ENCODE results near the gene INSYN2B.

- TF ChIP-seq, protein P1, sequence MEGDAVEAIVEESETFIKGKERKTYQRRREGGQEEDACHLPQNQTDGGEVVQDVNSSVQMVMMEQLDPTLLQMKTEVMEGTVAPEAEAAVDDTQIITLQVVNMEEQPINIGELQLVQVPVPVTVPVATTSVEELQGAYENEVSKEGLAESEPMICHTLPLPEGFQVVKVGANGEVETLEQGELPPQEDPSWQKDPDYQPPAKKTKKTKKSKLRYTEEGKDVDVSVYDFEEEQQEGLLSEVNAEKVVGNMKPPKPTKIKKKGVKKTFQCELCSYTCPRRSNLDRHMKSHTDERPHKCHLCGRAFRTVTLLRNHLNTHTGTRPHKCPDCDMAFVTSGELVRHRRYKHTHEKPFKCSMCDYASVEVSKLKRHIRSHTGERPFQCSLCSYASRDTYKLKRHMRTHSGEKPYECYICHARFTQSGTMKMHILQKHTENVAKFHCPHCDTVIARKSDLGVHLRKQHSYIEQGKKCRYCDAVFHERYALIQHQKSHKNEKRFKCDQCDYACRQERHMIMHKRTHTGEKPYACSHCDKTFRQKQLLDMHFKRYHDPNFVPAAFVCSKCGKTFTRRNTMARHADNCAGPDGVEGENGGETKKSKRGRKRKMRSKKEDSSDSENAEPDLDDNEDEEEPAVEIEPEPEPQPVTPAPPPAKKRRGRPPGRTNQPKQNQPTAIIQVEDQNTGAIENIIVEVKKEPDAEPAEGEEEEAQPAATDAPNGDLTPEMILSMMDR (IDR thresholded peaks at IDR 0.05; ENCODE audit: poor library complexity): no peak
- no peak for TF ChIP-seq EZH2phosphoT487 (IDR thresholded peaks at IDR 0.05; ENCODE audit: low read depth, severe bottlenecking, unreplicated experiment)
- TF ChIP-seq EZH2 (IDR thresholded peaks at IDR 0.05; ENCODE audit: borderline replicate concordance): no peak
These were observed 28.1 kb upstream of the INSYN2B start for GRCh38 chr5:170008376-170008775.

Measured in hepatocyte (in vitro differentiated cells).